HepG2 (cell line): ENCODE data around the gene ZNF184. TPM values are rescaled to one million over a fixed set of nuclear protein-coding genes. Genes with fewer than 3 reads are reported as not detected.

Source experiments
- ARID5B ChIP-seq: IDR thresholded peaks from 2 replicates; pipeline ENCODE4 v1.4.0; 2020; ENCODE audit warnings: mild to moderate bottlenecking, missing genetic modification reagents
- FOXK1 ChIP-seq: sonication (generic); formaldehyde crosslinking; IDR thresholded peaks from 2 replicates; pipeline ENCODE4 v1.4.0; 2020; ENCODE audit warnings: low read depth, missing genetic modification reagents, borderline replicate concordance
- HNRNPL ChIP-seq: fragments of 200-400 bp; formaldehyde crosslinking; IDR thresholded peaks from 2 replicates; pipeline ENCODE4 v1.6.1; 2017; ENCODE audit warnings: mild to moderate bottlenecking, low read depth, low read length
- RBAK ChIP-seq: sonication (generic); formaldehyde crosslinking; IDR thresholded peaks from 2 replicates; pipeline ENCODE4 v1.5.1; 2020; ENCODE audit warnings: mild to moderate bottlenecking, missing genetic modification reagents
- RCOR2 ChIP-seq: IDR thresholded peaks from 2 replicates; pipeline ENCODE4 v1.6.1; 2016; ENCODE audit warnings: missing biosample characterization, missing genetic modification reagents
- RERE ChIP-seq: IDR thresholded peaks from 2 replicates; pipeline ENCODE4 v1.6.1; 2016; ENCODE audit warnings: low read depth, missing genetic modification reagents, missing compliant biosample characterization
- ZNF138 ChIP-seq: sonication (generic); formaldehyde crosslinking; IDR thresholded peaks from 2 replicates; pipeline ENCODE4 v1.5.0; 2020; ENCODE audit warnings: mild to moderate bottlenecking, low read depth, missing genetic modification reagents
- ZNF234 ChIP-seq: sonication (generic); formaldehyde crosslinking; conservative IDR thresholded peaks from 2 replicates; pipeline ENCODE4 v1.5.1; 2020; ENCODE audit warnings: mild to moderate bottlenecking, missing genetic modification reagents
- ZNF501 ChIP-seq: sonication (generic); formaldehyde crosslinking; IDR thresholded peaks from 2 replicates; pipeline ENCODE4 v1.5.1; 2020; ENCODE audit warnings: mild to moderate bottlenecking, moderate library complexity, missing genetic modification reagents
- ZNF773 ChIP-seq: sonication (generic); formaldehyde crosslinking; IDR thresholded peaks from 2 replicates; pipeline ENCODE4 v1.4.0; 2020; ENCODE audit warnings: missing genetic modification reagents, borderline replicate concordance
- polyA plus RNA-seq, 8 experiments: library from polyadenylated mRNA; depleted of rRNA in 3 of 8; stranded (reverse) in 7 of 8; unstranded in 1 of 8; fragments of >200 nt; fragmentation: Illumina TruSeq in 4 of 8; extraction: Trizol in 4 of 8; gene quantifications; 2 replicates each; pipeline versions ENCODE4 v1.2.1 to v1.2.3, GENCODE V29; 2011 to 2016; ENCODE audit warnings: low read depth in 4 of 8, missing spikeins in 1 of 8, mixed read lengths in 1 of 8; ENCODE audit not compliant: insufficient read depth in 1 of 8
- total RNA-seq, 5 experiments: library from RNA; depleted of rRNA; stranded (reverse); fragments of >200 nt; fragmentation: Illumina TruSeq; extraction: Trizol; gene quantifications; 2 replicates each; pipeline ENCODE4 v1.2.3, GENCODE V29; 2016; ENCODE audit warnings: low read depth in 1 of 5
- TF ChIP-seq, protein P1 (sequence below): sonication (generic); formaldehyde crosslinking; IDR thresholded peaks from 2 replicates; pipeline ENCODE4 v1.4.0; 2020; ENCODE audit warnings: missing genetic modification reagents, borderline replicate concordance
- TF ChIP-seq, protein P2 (sequence below): sonication (generic); formaldehyde crosslinking; conservative IDR thresholded peaks from 2 replicates; pipeline ENCODE4 v1.8.0; 2022; ENCODE audit warnings: mild to moderate bottlenecking, moderate library complexity, missing genetic modification reagents
- TF ChIP-seq, protein P3 (sequence below): sonication (generic); formaldehyde crosslinking; IDR thresholded peaks from 2 replicates; pipeline ENCODE4 v1.5.1; 2020; ENCODE audit warnings: mild to moderate bottlenecking, missing genetic modification reagents, moderate library complexity

Gene ZNF184
- total and polyA plus RNA-seq, 2 of the 13 experiments (the other 11 are each of a cell fraction or from before 2014, with no cell fraction given), result 2.1 to 10.1 TPM

GRCh38 chr6:27502508-27503435 is 29.9 kb upstream of the ZNF184 start (continued):
- TF ChIP-seq RERE (CRISPR knock-in tag) (no peak), ZNF234 (CRISPR knock-in tag) (0 out of 2 replicates have a peak, but pooled peaks have one; percentile 28), ZNF138 (CRISPR knock-in tag) (no peak), FOXK1 (CRISPR knock-in tag) (peak; percentile 36), ZNF501 (CRISPR knock-in tag) (peak; percentile 79; the same call in 1 of the 2 replicates), ARID5B (CRISPR knock-in tag) (peak; percentile 86), RBAK (CRISPR knock-in tag) (no peak), RCOR2 (CRISPR knock-in tag) (peak; percentile 63; the same call in 1 of the 2 replicates), HNRNPL (no peak), ZNF773 (CRISPR knock-in tag) (no peak)
- TF ChIP-seq, protein P1, sequence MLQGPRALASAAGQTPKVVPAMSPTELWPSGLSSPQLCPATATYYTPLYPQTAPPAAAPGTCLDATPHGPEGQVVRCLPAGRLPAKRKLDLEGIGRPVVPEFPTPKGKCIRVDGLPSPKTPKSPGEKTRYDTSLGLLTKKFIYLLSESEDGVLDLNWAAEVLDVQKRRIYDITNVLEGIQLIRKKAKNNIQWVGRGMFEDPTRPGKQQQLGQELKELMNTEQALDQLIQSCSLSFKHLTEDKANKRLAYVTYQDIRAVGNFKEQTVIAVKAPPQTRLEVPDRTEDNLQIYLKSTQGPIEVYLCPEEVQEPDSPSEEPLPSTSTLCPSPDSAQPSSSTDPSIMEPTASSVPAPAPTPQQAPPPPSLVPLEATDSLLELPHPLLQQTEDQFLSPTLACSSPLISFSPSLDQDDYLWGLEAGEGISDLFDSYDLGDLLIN, result no peak
- TF ChIP-seq, protein P2, sequence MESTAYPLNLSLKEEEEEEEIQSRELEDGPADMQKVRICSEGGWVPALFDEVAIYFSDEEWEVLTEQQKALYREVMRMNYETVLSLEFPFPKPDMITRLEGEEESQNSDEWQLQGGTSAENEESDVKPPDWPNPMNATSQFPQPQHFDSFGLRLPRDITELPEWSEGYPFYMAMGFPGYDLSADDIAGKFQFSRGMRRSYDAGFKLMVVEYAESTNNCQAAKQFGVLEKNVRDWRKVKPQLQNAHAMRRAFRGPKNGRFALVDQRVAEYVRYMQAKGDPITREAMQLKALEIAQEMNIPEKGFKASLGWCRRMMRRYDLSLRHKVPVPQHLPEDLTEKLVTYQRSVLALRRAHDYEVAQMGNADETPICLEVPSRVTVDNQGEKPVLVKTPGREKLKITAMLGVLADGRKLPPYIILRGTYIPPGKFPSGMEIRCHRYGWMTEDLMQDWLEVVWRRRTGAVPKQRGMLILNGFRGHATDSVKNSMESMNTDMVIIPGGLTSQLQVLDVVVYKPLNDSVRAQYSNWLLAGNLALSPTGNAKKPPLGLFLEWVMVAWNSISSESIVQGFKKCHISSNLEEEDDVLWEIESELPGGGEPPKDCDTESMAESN, result 0 out of 2 replicates have a peak, but pooled peaks have one; percentile 37
- TF ChIP-seq, protein P3, sequence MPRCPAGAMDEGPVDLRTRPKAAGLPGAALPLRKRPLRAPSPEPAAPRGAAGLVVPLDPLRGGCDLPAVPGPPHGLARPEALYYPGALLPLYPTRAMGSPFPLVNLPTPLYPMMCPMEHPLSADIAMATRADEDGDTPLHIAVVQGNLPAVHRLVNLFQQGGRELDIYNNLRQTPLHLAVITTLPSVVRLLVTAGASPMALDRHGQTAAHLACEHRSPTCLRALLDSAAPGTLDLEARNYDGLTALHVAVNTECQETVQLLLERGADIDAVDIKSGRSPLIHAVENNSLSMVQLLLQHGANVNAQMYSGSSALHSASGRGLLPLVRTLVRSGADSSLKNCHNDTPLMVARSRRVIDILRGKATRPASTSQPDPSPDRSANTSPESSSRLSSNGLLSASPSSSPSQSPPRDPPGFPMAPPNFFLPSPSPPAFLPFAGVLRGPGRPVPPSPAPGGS (CRISPR knock-in tag), result 0 out of 2 replicates have a peak, but pooled peaks have one; percentile 29
